Neural cell (in vitro differentiated cells): ENCODE results near the gene REG3A. TPM values are rescaled to one million over a fixed set of nuclear protein-coding genes. Genes with fewer than 3 reads are reported as not detected.

Source experiments
- H2AFZ ChIP-seq: fragments of 200-600, 300-800 bp; sonication (generic), shearing (Covaris generic); 2 replicates; pipeline ENCODE4 v1.6.0; 2014; ENCODE audit warnings: low read depth, mild to moderate bottlenecking, antibody characterized with exemption, low read length, moderate library complexity
- H3F3A ChIP-seq: fragments of 200-600 bp; shearing (Covaris generic); 2 replicates; pipeline ENCODE4 v1.6.1; 2016; ENCODE audit warnings: mild to moderate bottlenecking, moderate library complexity, mixed read lengths, antibody characterized with exemption, low read length; ENCODE audit not compliant: insufficient read depth, poor library complexity, severe bottlenecking
- H3K27ac ChIP-seq: fragments of 200-600, 300-800 bp; sonication (generic), shearing (Covaris generic); 2 replicates; pipeline ENCODE4 v1.5.1; 2014; ENCODE audit warnings: mild to moderate bottlenecking, low read length, moderate library complexity
- H3K27me3 ChIP-seq: fragments of 300-800, 200-600 bp; sonication (generic), shearing (Covaris generic); 2 replicates; pipeline ENCODE4 v1.6.0; 2014; ENCODE audit warnings: mild to moderate bottlenecking, low read depth, low read length, moderate library complexity; ENCODE audit not compliant: insufficient read depth
- H3K36me3 ChIP-seq: fragments of 300-800, 200-600 bp; sonication (generic), shearing (Covaris generic); 2 replicates; pipeline ENCODE4 v1.5.1; 2014; ENCODE audit warnings: mild to moderate bottlenecking, antibody characterized with exemption, low read length, moderate library complexity; ENCODE audit not compliant: insufficient read depth
- H3K4me2 ChIP-seq: fragments of 300-800, 200-600 bp; sonication (generic), shearing (Covaris generic); 2 replicates; pipeline ENCODE4 v1.6.0; 2014; ENCODE audit warnings: mild to moderate bottlenecking, low read length
- H3K4me3 ChIP-seq: fragments of 300-800, 200-600 bp; sonication (generic), shearing (Covaris generic); 2 replicates; pipeline ENCODE4 v1.5.1; 2014; ENCODE audit warnings: mild to moderate bottlenecking, low read length, moderate library complexity
- H3K79me2 ChIP-seq: fragments of 200-600 bp; shearing (Covaris generic); replicated peaks from 2 replicates; pipeline ENCODE4 v1.6.0; 2014; ENCODE audit warnings: mild to moderate bottlenecking, low read length, moderate library complexity; ENCODE audit not compliant: insufficient read depth
- H3K9ac ChIP-seq: fragments of 300-800, 200-600 bp; sonication (generic), shearing (Covaris generic); 2 replicates; pipeline ENCODE4 v1.6.1; 2016; ENCODE audit warnings: mild to moderate bottlenecking, low read length, mixed read lengths
- H3K9me2 ChIP-seq: fragments of 200-600 bp; shearing (Covaris generic); 2 replicates; pipeline ENCODE4 v1.6.1; 2016; ENCODE audit warnings: mild to moderate bottlenecking, low read length, mixed read lengths; ENCODE audit not compliant: insufficient read depth
- H3K9me3 ChIP-seq: fragments of 200-600, 300-800 bp; sonication (generic), shearing (Covaris generic); 2 replicates; pipeline ENCODE4 v1.6.1; 2016; ENCODE audit warnings: mild to moderate bottlenecking, mixed run types, low read length, moderate library complexity, mixed read lengths
- H4K20me1 ChIP-seq: fragments of 200-600 bp; shearing (Covaris generic); 2 replicates; pipeline ENCODE4 v1.6.1; 2016; ENCODE audit warnings: mild to moderate bottlenecking, mixed run types; ENCODE audit not compliant: insufficient read depth
- CTCF ChIP-seq: fragments of 450-650 bp; IDR thresholded peaks from 2 replicates; pipeline ENCODE4 v1.5.1; 2014; ENCODE audit warnings: antibody characterized with exemption, mild to moderate bottlenecking, moderate library complexity; ENCODE audit not compliant: poor library complexity, severe bottlenecking
- EP300 ChIP-seq: fragments of 450-650 bp; conservative IDR thresholded peaks from 2 replicates; pipeline ENCODE4 v1.6.1; 2014; ENCODE audit warnings: antibody characterized with exemption, mild to moderate bottlenecking, moderate library complexity; ENCODE audit not compliant: poor library complexity, severe bottlenecking
- EZH2 ChIP-seq: fragments of 200-600, 300-800 bp; shearing (Covaris generic), sonication (generic); IDR thresholded peaks from 2 replicates; pipeline ENCODE4 v1.6.1; 2014; ENCODE audit warnings: antibody characterized with exemption, low read length, borderline replicate concordance, mild to moderate bottlenecking; ENCODE audit not compliant: insufficient read depth, poor library complexity, severe bottlenecking
- MXI1 ChIP-seq: fragments of 450-650 bp; conservative IDR thresholded peaks from 2 replicates; pipeline ENCODE4 v1.6.1; 2014; ENCODE audit warnings: antibody characterized with exemption, mild to moderate bottlenecking; ENCODE audit not compliant: poor library complexity, severe bottlenecking
- POLR2AphosphoS5 ChIP-seq: IDR thresholded peaks from 2 replicates; pipeline ENCODE4 v1.6.1; 2012
- RAD21 ChIP-seq: fragments of 450-650 bp; conservative IDR thresholded peaks from 2 replicates; pipeline ENCODE4 v1.6.1; 2014; ENCODE audit warnings: antibody characterized with exemption, mild to moderate bottlenecking, moderate library complexity
- SMC3 ChIP-seq: fragments of 450-650 bp; conservative IDR thresholded peaks from 2 replicates; pipeline ENCODE4 v1.6.1; 2014; ENCODE audit warnings: antibody characterized with exemption, mild to moderate bottlenecking, moderate library complexity; ENCODE audit not compliant: poor library complexity
- TAF1 ChIP-seq: IDR thresholded peaks from 2 replicates; pipeline ENCODE4 v1.6.1; 2012; ENCODE audit warnings: low read depth
- polyA plus RNA-seq: library from polyadenylated mRNA; depleted of rRNA; stranded (reverse); fragments of >200 nt; gene quantifications from 2 replicates; pipeline ENCODE4 v1.2.3, GENCODE V29; 2014
- TF ChIP-seq, protein P1 (sequence below): IDR thresholded peaks from 2 replicates; pipeline ENCODE4 v1.6.1; 2012; ENCODE audit warnings: borderline replicate concordance

REG3A gene
- polyA plus RNA-seq, 1 donor from 2014 or later = not detected

DNA sequence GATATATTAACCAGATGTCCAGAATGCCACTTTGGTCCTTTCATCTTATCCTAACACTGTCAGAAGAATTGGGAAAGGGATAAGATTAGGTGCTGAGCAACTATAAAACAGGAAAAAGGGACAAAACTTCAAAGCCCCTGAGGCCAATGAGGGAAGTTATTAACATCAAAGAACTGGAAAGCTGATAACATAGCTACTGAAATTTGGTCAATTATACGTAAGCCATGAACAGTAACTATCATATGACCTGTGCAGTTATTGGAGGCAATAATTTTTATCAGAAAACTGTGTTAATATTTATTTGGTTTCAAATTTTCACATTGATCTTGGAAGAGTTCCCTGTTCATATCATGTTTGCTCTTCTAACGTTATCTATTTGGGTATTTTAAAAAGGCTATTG, 2.6 kb upstream of the REG3A start:
- Histone ChIP-seq H3K9ac (no peak overlapping the region), H2AFZ (no peak overlapping the region), H3F3A (no peaks in the 10 kb centered on the region), H3K4me3 (no peak overlapping the region), H3K4me2 (no peak overlapping the region), H3K27me3 (no peaks in the 10 kb centered on the region), H3K36me3 (no peaks in the 10 kb centered on the region), H3K79me2 (no peaks in the 10 kb centered on the region), H4K20me1 (no peaks in the 10 kb centered on the region), H3K9me2 (no peaks in the 10 kb centered on the region), H3K27ac (no peak overlapping the region), H3K9me3 (no peaks in the 10 kb centered on the region)
- TF ChIP-seq MXI1 = no peak
- no peak for TF ChIP-seq CTCF
- no peak for TF ChIP-seq TAF1
- TF ChIP-seq, protein P1, sequence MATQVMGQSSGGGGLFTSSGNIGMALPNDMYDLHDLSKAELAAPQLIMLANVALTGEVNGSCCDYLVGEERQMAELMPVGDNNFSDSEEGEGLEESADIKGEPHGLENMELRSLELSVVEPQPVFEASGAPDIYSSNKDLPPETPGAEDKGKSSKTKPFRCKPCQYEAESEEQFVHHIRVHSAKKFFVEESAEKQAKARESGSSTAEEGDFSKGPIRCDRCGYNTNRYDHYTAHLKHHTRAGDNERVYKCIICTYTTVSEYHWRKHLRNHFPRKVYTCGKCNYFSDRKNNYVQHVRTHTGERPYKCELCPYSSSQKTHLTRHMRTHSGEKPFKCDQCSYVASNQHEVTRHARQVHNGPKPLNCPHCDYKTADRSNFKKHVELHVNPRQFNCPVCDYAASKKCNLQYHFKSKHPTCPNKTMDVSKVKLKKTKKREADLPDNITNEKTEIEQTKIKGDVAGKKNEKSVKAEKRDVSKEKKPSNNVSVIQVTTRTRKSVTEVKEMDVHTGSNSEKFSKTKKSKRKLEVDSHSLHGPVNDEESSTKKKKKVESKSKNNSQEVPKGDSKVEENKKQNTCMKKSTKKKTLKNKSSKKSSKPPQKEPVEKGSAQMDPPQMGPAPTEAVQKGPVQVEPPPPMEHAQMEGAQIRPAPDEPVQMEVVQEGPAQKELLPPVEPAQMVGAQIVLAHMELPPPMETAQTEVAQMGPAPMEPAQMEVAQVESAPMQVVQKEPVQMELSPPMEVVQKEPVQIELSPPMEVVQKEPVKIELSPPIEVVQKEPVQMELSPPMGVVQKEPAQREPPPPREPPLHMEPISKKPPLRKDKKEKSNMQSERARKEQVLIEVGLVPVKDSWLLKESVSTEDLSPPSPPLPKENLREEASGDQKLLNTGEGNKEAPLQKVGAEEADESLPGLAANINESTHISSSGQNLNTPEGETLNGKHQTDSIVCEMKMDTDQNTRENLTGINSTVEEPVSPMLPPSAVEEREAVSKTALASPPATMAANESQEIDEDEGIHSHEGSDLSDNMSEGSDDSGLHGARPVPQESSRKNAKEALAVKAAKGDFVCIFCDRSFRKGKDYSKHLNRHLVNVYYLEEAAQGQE = no peak
- no peak for TF ChIP-seq EP300
- TF ChIP-seq SMC3 = no peak
- TF ChIP-seq POLR2AphosphoS5 = no peak
- TF ChIP-seq RAD21 = no peak
- no peak for TF ChIP-seq EZH2

- Histone ChIP-seq H3K27me3 (no peaks in the 10 kb centered on the region), H3K79me2 (no peaks in the 10 kb centered on the region), H3K9ac (no peak overlapping the region), H3K4me3 (no peak overlapping the region), H4K20me1 (no peaks in the 10 kb centered on the region), H3K9me3 (no peaks in the 10 kb centered on the region), H3K36me3 (no peaks in the 10 kb centered on the region), H3K4me2 (no peak overlapping the region), H3K27ac (no peak overlapping the region), H3F3A (no peaks in the 10 kb centered on the region), H2AFZ (no peak overlapping the region), H3K9me2 (no peaks in the 10 kb centered on the region)
- TF ChIP-seq, protein P1 = no peak
- TF ChIP-seq POLR2AphosphoS5 (no peak), CTCF (no peak), EZH2 (no peak), MXI1 (no peak), RAD21 (no peak), SMC3 (no peak), EP300 (no peak), TAF1 (no peak)
These were observed 523 bp downstream of the REG3A start for GRCh38 chr2:79159030-79159429.
